Adipocyte (in vitro differentiated cells): Measurements from ENCODE around the gene LENG8.
"Not testable (repeated sequence)": the region's sequence is repeated elsewhere in the genome, so short reads cannot be mapped to it uniquely, and the experiment has no call there.

Experiments
- DNase-seq: peaks from one replicate; pipeline ENCODE4 v3.0.0-alpha.2; 2015; ENCODE audit warnings: low read depth
- H3K27me3 ChIP-seq: replicated peaks from 2 replicates; pipeline ENCODE4 v1.7.0; 2013; ENCODE audit warnings: mild to moderate bottlenecking, low read length, moderate library complexity; ENCODE audit not compliant: control insufficient read depth, insufficient read depth
- H3K36me3 ChIP-seq: 2 replicates; pipeline ENCODE4 v1.7.0; 2013; ENCODE audit warnings: low read length, mild to moderate bottlenecking, moderate library complexity; ENCODE audit not compliant: control insufficient read depth, insufficient read depth, severe bottlenecking
- H3K4me1 ChIP-seq: 2 replicates; pipeline ENCODE4 v1.7.0; 2013; ENCODE audit warnings: mild to moderate bottlenecking, low read length, moderate library complexity; ENCODE audit not compliant: control insufficient read depth, insufficient read depth
- H3K4me3 ChIP-seq: 2 replicates; pipeline ENCODE4 v1.7.0; 2013; ENCODE audit warnings: mild to moderate bottlenecking, low read length, moderate library complexity
- H3K9ac ChIP-seq: 2 replicates; pipeline ENCODE4 v1.7.0; 2013; ENCODE audit warnings: mild to moderate bottlenecking, low read length, moderate library complexity
- H3K9me3 ChIP-seq: 2 replicates; pipeline ENCODE4 v1.7.0; 2013; ENCODE audit warnings: mild to moderate bottlenecking, low read length, moderate library complexity; ENCODE audit not compliant: control insufficient read depth

LENG8 gene

GRCh38 chr19:54433697-54434096 is 15.3 kb upstream of the LENG8 start:
- Histone ChIP-seq H3K4me1 (peaks cover 6% of the 10 kb centered on the region), H3K9ac (no peak overlapping the region), H3K9me3 (no peaks in the 10 kb centered on the region), H3K27me3 (peaks cover 18% of the 10 kb centered on the region), H3K4me3 (no peak overlapping the region), H3K36me3 (no peaks in the 10 kb centered on the region)
- no peak for DNase-seq

- Histone ChIP-seq H3K36me3 (no peaks in the 10 kb centered on the region), H3K9me3 (no peaks in the 10 kb centered on the region), H3K4me1 (peaks cover 6% of the 10 kb centered on the region), H3K4me3 (no peak overlapping the region), H3K9ac (no peak overlapping the region), H3K27me3 (peaks cover 12% of the 10 kb centered on the region)
- DNase-seq: no peak
Measured at GRCh38 chr19:54434112-54434872, 14.7 kb upstream of the LENG8 start.

- Histone ChIP-seq H3K27me3 (peaks cover 11% of the 10 kb centered on the region), H3K4me1 (peaks cover 6% of the 10 kb centered on the region), H3K4me3 (no peak overlapping the region), H3K9me3 (no peaks in the 10 kb centered on the region), H3K9ac (no peak overlapping the region), H3K36me3 (no peaks in the 10 kb centered on the region)
- no peak for DNase-seq
Measured at GRCh38 chr19:54434873-54435214, 14.2 kb upstream of the LENG8 start.

- Histone ChIP-seq H3K4me3 (no peak overlapping the region), H3K4me1 (peaks cover 6% of the 10 kb centered on the region)
- DNase-seq: no peak
Measured at GRCh38 chr19:54435551-54436016, 13.4 kb upstream of the LENG8 start.

GRCh38 chr19:54436031-54436523 is 12.9 kb upstream of the LENG8 start:
- Histone ChIP-seq H3K27me3 (peaks cover 7% of the 10 kb centered on the region), H3K36me3 (no peaks in the 10 kb centered on the region), H3K4me1 (peaks cover 5% of the 10 kb centered on the region), H3K9ac (no peak overlapping the region), H3K4me3 (no peak overlapping the region), H3K9me3 (no peaks in the 10 kb centered on the region)
- no peak for DNase-seq

More at GRCh38 chr19:54435551-54436016, 13.4 kb upstream of the LENG8 start:
- Histone ChIP-seq H3K9ac (no peak overlapping the region), H3K36me3 (no peaks in the 10 kb centered on the region), H3K9me3 (no peaks in the 10 kb centered on the region), H3K27me3 (peaks cover 7% of the 10 kb centered on the region)

GRCh38 chr19:54436628-54437252 is 12.3 kb upstream of the LENG8 start:
- Histone ChIP-seq H3K4me1 (no peaks in the 10 kb centered on the region), H3K36me3 (no peaks in the 10 kb centered on the region), H3K27me3 (peaks cover 4% of the 10 kb centered on the region), H3K4me3 (no peak overlapping the region), H3K9me3 (no peaks in the 10 kb centered on the region), H3K9ac (no peak overlapping the region)
- DNase-seq: no peak

- no peaks in the 10 kb centered on the region for H3K4me1 ChIP-seq
- peak; percentile 34 for DNase-seq
- H3K36me3 ChIP-seq: peaks cover 6% of the 10 kb centered on the region
Measured at GRCh38 chr19:54439174-54439851, 9.7 kb upstream of the LENG8 start.

GRCh38 chr19:54440641-54441040 is 8.4 kb upstream of the LENG8 start:
- no peak for DNase-seq
- Histone ChIP-seq H3K4me1 (peaks cover 1% of the 10 kb centered on the region), H3K27me3 (no peaks in the 10 kb centered on the region), H3K36me3 (peaks cover 15% of the 10 kb centered on the region), H3K9me3 (no peaks in the 10 kb centered on the region), H3K4me3 (no peak overlapping the region), H3K9ac (no peak overlapping the region)

More at GRCh38 chr19:54439174-54439851, 9.7 kb upstream of the LENG8 start:
- no peak overlapping the region for H3K9ac ChIP-seq
- H3K4me3 ChIP-seq: no peak overlapping the region
- H3K9me3 ChIP-seq: no peaks in the 10 kb centered on the region
- H3K27me3 ChIP-seq: no peaks in the 10 kb centered on the region

- Histone ChIP-seq H3K27me3 (no peaks in the 10 kb centered on the region), H3K4me1 (peaks cover 14% of the 10 kb centered on the region), H3K4me3 (no peak overlapping the region), H3K9ac (no peak overlapping the region), H3K9me3 (no peaks in the 10 kb centered on the region), H3K36me3 (peaks cover 17% of the 10 kb centered on the region)
- no peak for DNase-seq
Measured at GRCh38 chr19:54444737-54445136, 4.3 kb upstream of the LENG8 start.

GRCh38 chr19:54446349-54446748 is 2.6 kb upstream of the LENG8 start:
- not testable (repeated sequence) for H3K9me3 ChIP-seq, DNase-seq, H3K27me3 ChIP-seq, H3K9ac ChIP-seq
- Histone ChIP-seq H3K4me1 (peaks cover 22% of the 10 kb centered on the region), H3K36me3 (peaks cover 19% of the 10 kb centered on the region), H3K4me3 (peak overlapping the region; percentile 23)
